Measurements from ENCODE around the gene TNNI3K.

Gene TNNI3K

DNA sequence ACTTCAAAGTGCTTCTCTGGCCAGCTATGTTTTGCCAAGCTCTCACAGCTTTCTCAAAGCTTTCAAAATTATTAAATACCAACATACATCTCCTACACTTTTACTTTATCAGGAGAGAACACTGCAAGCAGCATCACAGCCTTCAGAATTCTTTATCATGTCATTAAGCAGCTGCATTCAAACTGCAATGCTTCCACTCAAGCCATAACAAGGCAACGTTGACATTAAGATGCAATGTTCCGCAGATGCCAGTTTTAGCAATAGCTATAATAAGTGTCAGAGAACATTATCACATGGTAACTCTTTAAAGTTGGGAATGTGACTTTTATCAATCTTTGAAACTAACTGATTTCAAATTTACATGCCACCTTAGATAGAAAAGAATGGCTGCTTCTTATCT, 185.3 kb downstream of the TNNI3K start:
- no peak for DNase-seq (ENCODE audit: extremely low read depth, low read depth)
- TF ChIP-seq, protein P1, sequence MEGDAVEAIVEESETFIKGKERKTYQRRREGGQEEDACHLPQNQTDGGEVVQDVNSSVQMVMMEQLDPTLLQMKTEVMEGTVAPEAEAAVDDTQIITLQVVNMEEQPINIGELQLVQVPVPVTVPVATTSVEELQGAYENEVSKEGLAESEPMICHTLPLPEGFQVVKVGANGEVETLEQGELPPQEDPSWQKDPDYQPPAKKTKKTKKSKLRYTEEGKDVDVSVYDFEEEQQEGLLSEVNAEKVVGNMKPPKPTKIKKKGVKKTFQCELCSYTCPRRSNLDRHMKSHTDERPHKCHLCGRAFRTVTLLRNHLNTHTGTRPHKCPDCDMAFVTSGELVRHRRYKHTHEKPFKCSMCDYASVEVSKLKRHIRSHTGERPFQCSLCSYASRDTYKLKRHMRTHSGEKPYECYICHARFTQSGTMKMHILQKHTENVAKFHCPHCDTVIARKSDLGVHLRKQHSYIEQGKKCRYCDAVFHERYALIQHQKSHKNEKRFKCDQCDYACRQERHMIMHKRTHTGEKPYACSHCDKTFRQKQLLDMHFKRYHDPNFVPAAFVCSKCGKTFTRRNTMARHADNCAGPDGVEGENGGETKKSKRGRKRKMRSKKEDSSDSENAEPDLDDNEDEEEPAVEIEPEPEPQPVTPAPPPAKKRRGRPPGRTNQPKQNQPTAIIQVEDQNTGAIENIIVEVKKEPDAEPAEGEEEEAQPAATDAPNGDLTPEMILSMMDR (IDR thresholded peaks at IDR 0.05; ENCODE audit: low read depth, low read length) = no peak

- TF ChIP-seq, protein P1 (IDR thresholded peaks at IDR 0.05; ENCODE audit: low read depth, low read length) = no peak
- no peak for DNase-seq (ENCODE audit: extremely low read depth, low read depth)
These were observed 187.5 kb downstream of the TNNI3K start for GRCh38 chr1:74422421-74423292.

DNA sequence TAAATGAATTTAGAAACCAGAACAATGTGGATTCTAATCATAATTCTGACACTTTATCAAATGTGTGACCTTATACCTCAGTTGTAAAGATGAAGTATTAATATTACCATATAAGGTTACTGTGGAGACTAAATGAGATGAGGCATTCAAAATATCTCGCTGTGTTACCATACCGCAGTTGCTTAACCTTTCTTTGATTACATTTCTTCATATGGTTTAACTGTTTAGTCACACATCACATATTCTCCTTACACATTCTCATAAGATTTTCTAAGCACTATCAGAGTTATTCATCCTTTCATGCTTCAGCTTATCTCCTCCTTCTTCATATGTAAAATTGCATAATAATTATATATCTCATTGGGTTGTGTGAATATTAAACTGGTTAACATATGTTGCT, 188.3 kb downstream of the TNNI3K start:
- no peak for DNase-seq (ENCODE audit: extremely low read depth, low read depth)
- TF ChIP-seq, protein P1 (IDR thresholded peaks at IDR 0.05; ENCODE audit: low read depth, low read length) = no peak

DNA sequence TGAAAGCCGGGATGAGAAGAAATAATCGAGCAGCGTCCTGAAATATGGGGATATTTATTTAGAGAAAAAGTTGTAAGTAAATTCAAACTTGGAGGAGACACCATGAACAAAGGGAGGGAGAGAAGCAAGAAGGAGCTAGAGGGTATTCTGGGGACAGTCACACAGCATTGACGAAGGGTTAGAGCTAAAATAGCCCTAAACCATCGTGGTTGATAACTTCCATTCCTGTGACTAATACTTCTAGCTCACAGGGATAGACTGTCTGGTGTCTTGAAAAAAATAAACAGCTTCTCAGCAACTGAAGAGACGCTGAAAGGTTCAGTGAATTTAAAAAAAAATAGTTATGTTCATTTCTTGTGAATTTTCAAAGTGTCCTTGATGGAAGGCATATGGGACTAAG, 190.5 kb downstream of the TNNI3K start:
- TF ChIP-seq, protein P1 (IDR thresholded peaks at IDR 0.05; ENCODE audit: low read depth, low read length) = no peak
- DNase-seq (ENCODE audit: extremely low read depth, low read depth) = no peak

DNA sequence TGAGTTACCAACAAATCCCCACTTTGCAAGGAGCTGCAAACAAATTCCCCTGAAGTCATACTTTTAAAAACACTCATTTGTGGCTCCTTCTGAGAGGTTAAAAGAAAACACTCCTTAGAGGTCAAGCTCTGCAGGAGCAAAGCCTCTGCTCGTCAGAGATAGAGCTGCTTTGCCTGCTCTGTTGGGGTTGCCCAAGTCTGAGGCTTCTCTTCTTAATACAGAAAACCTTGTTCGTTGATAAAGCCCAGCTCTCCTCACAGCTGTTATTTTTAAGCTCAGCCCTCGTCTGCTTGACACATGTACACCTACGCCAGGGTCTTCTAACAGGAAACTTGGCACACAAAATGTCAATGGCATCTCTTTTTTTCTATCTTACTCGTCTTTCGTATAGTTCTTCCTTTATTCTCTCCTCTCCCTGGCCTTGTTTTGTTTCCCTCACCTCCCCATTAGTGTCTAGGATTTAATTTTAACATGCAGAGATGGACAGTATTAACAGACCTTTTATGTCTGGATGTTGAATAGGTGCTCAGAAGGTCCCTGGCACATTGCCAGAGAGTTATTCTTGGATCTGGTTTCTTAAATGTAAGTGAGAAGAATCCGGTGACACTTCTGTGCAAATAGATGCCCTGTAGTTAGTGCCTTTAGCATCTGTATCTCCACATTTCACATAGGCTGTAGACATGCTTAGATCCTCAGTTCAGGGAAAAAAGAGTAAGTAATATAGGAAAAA, 191.2 kb downstream of the TNNI3K start:
- no peak for DNase-seq (ENCODE audit: extremely low read depth, low read depth)

GRCh38 chr1:74427681-74428080, 192.5 kb downstream of the TNNI3K start:
- TF ChIP-seq, protein P1 (IDR thresholded peaks at IDR 0.05; ENCODE audit: low read depth, low read length) = no peak
- no peak for DNase-seq (ENCODE audit: extremely low read depth, low read depth)

More for the DNA sequence above, 191.2 kb downstream of the TNNI3K start:
- TF ChIP-seq, protein P1 (IDR thresholded peaks at IDR 0.05; ENCODE audit: low read depth, low read length) = no peak

GRCh38 chr1:74429580-74429979, 194.4 kb downstream of the TNNI3K start:
- TF ChIP-seq, protein P1 (IDR thresholded peaks at IDR 0.05; ENCODE audit: low read depth, low read length) = no peak
- DNase-seq (ENCODE audit: extremely low read depth, low read depth) = no peak

Measured in AG09319 (cell line).